NCI-H2196 (cell line): Measurements from ENCODE around the gene TMEM151A.

Experiments
- DNase-seq: peaks from one replicate; lab custom pipeline; 2025; ENCODE audit not compliant: unreplicated experiment; lab: John Stamatoyannopoulos, UW

Gene TMEM151A

GRCh38 chr11:66282468-66283455 lies 8.9 kb upstream of the TMEM151A start:
- peak; percentile 99 for DNase-seq

- DNase-seq, result no peak
Observed at GRCh38 chr11:66283461-66284105, 8.1 kb upstream of the TMEM151A start.

GRCh38 chr11:66284526-66285078 lies 7.1 kb upstream of the TMEM151A start:
- DNase-seq, result no peak

GRCh38 chr11:66285250-66285947 lies 6.3 kb upstream of the TMEM151A start:
- DNase-seq, result no peak

- DNase-seq, result no peak
Observed at GRCh38 chr11:66286699-66287098, 5.0 kb upstream of the TMEM151A start.

GRCh38 chr11:66287211-66287888 lies 4.3 kb upstream of the TMEM151A start:
- DNase-seq, result no peak

- DNase-seq, result no peak
Observed at GRCh38 chr11:66287889-66288670, 3.6 kb upstream of the TMEM151A start.

- peak; percentile 98 for DNase-seq
Observed at GRCh38 chr11:66288671-66289547, 2.8 kb upstream of the TMEM151A start, which contains the start of gene YIF1A. YIF1A (minus strand) TSS chr11:66289143; CDS start chr11:66288985, 158 bp downstream.

GRCh38 chr11:66289548-66290329 lies 2.0 kb upstream of the TMEM151A start:
- no peak for DNase-seq

- DNase-seq, result no peak
Observed at GRCh38 chr11:66290330-66290621, 1.4 kb upstream of the TMEM151A start.

- DNase-seq, result no peak
Observed at GRCh38 chr11:66291303-66291705, 390 bp upstream of the TMEM151A start.

GRCh38 chr11:66292543-66293332 lies 1.0 kb downstream of the TMEM151A start:
- DNase-seq, result no peak

GRCh38 chr11:66293352-66293751 lies 1.7 kb downstream of the TMEM151A start:
- DNase-seq, result no peak

- DNase-seq, result no peak
Observed at GRCh38 chr11:66293777-66294625, 2.3 kb downstream of the TMEM151A start.

- DNase-seq, result no peak
Observed at GRCh38 chr11:66294626-66295620, 3.2 kb downstream of the TMEM151A start.
